ENCODE measurements around the gene RTEL1.

DNA sequence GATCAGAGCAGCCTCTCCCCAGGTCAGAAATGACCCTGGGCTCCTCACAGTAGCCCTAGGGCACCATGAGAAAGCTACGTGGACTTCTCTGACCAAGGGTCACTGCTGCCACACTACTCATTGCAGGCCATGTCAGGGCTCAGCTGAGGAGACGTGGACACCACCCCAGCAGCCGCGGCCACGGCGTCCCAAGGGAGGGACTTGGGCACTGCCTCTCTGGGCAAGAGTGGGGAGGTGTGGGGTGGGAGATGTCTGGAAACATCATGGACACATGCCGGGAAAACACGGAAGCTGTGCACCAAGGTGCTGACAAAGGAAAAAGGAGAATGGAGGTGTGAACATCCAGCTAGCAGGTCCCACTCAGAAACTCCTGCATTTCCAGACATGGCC is 40.2 kb upstream of the RTEL1 start:
- TF ChIP-seq, protein P1, sequence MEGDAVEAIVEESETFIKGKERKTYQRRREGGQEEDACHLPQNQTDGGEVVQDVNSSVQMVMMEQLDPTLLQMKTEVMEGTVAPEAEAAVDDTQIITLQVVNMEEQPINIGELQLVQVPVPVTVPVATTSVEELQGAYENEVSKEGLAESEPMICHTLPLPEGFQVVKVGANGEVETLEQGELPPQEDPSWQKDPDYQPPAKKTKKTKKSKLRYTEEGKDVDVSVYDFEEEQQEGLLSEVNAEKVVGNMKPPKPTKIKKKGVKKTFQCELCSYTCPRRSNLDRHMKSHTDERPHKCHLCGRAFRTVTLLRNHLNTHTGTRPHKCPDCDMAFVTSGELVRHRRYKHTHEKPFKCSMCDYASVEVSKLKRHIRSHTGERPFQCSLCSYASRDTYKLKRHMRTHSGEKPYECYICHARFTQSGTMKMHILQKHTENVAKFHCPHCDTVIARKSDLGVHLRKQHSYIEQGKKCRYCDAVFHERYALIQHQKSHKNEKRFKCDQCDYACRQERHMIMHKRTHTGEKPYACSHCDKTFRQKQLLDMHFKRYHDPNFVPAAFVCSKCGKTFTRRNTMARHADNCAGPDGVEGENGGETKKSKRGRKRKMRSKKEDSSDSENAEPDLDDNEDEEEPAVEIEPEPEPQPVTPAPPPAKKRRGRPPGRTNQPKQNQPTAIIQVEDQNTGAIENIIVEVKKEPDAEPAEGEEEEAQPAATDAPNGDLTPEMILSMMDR (IDR thresholded peaks at IDR 0.05), result no peak
- TF ChIP-seq POLR2A (IDR thresholded peaks at IDR 0.05), result no peak

All from testis (tissue), 2 donors.